K562 (cell line): ENCODE data around the gene SYNE2.

ENCODE experiments used
- ELF4 ChIP-seq: fragments of 450-650 bp; formaldehyde crosslinking; IDR thresholded peaks from 2 replicates; pipeline ENCODE4 v1.4.0; 2022; ENCODE audit warnings: missing genetic modification characterization
- LARP7 ChIP-seq: fragments of 450-650 bp; IDR thresholded peaks from 2 replicates; pipeline ENCODE4 v1.6.1; 2016
- NFE2L1 ChIP-seq: fragments of 450-650 bp; IDR thresholded peaks from 2 replicates; pipeline ENCODE4 v1.6.1; 2016; ENCODE audit warnings: missing genetic modification characterization, low read depth, mild to moderate bottlenecking, missing compliant biosample characterization, moderate library complexity, borderline replicate concordance
- POLR2A ChIP-seq: fragments of 450-650 bp; conservative IDR thresholded peaks from 2 replicates; pipeline ENCODE4 v1.6.1; 2016
- POLR2AphosphoS5 ChIP-seq: IDR thresholded peaks from 2 replicates; pipeline ENCODE4 v1.6.1; 2011; ENCODE audit warnings: mild to moderate bottlenecking, low read depth, low read length, moderate library complexity; ENCODE audit not compliant: control insufficient read depth, insufficient read depth
- TAF7 ChIP-seq: fragments of 450-650 bp; IDR thresholded peaks from 2 replicates; pipeline ENCODE4 v1.6.1; 2016; ENCODE audit warnings: missing genetic modification characterization, missing compliant biosample characterization
- TAF9B ChIP-seq: fragments of 450-650 bp; IDR thresholded peaks from 2 replicates; pipeline ENCODE4 v1.6.1; 2018; ENCODE audit warnings: mild to moderate bottlenecking; ENCODE audit not compliant: partially characterized antibody
- ZNF717 ChIP-seq: fragments of 250-450 bp; sonication (Bioruptor Pico); IDR thresholded peaks from 2 replicates; pipeline ENCODE4 v1.5.0; 2021
- TF ChIP-seq, protein P1 (sequence below), 3 experiments: IDR thresholded peaks in 2 of 3; conservative IDR thresholded peaks in 1 of 3; 2 replicates each; pipeline ENCODE4 v1.5.1; 2011 to 2012; ENCODE audit warnings: low read length in 3 of 3, mild to moderate bottlenecking in 3 of 3, control low read depth in 2 of 3, improper control_type of control experiment in 1 of 3, inconsistent platforms in 1 of 3, low read depth in 1 of 3, mixed read lengths in 1 of 3, moderate library complexity in 1 of 3; ENCODE audit not compliant: insufficient read depth in 2 of 3
- TF ChIP-seq, protein P2 (sequence below): sonication (generic); formaldehyde crosslinking; IDR thresholded peaks from 2 replicates; pipeline ENCODE4 v1.9.0; 2022; ENCODE audit warnings: mild to moderate bottlenecking, missing genetic modification reagents
- TF ChIP-seq, protein P3 (sequence below): fragments of 250-450 bp; sonication (Bioruptor Pico); IDR thresholded peaks from 2 replicates; pipeline ENCODE4 v1.8.0; 2021; ENCODE audit warnings: mild to moderate bottlenecking, moderate library complexity
- TF ChIP-seq, protein P4 (sequence below): sonication (generic); formaldehyde crosslinking; IDR thresholded peaks from 2 replicates; pipeline ENCODE4 v1.5.0; 2020; ENCODE audit warnings: missing genetic modification reagents

DNA sequence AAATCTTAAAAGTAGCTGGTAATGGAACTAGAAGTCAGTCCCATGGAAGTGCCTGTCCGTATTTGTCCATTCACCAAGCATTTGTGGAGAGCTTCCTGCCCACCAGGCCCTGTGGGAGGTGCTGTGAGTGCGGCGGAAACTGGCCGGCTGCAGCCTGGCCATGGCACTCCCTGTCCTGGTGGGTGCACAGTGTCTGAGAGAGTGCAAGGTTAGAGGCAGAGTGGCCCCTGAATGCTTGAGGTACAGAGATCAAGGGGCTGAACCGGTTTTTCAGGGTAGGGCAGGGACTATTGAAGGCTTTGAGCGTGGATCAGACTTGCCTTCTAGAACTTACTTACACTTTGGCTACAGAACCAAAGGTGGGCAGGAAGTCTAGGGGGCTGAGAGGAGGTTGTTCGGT, 348.5 kb downstream of the SYNE2 start:
- no peak for TF ChIP-seq POLR2A
- TF ChIP-seq, protein P1, sequence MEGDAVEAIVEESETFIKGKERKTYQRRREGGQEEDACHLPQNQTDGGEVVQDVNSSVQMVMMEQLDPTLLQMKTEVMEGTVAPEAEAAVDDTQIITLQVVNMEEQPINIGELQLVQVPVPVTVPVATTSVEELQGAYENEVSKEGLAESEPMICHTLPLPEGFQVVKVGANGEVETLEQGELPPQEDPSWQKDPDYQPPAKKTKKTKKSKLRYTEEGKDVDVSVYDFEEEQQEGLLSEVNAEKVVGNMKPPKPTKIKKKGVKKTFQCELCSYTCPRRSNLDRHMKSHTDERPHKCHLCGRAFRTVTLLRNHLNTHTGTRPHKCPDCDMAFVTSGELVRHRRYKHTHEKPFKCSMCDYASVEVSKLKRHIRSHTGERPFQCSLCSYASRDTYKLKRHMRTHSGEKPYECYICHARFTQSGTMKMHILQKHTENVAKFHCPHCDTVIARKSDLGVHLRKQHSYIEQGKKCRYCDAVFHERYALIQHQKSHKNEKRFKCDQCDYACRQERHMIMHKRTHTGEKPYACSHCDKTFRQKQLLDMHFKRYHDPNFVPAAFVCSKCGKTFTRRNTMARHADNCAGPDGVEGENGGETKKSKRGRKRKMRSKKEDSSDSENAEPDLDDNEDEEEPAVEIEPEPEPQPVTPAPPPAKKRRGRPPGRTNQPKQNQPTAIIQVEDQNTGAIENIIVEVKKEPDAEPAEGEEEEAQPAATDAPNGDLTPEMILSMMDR (IDR thresholded peaks at IDR 0.05 in 2 of 3, conservative IDR thresholded peaks at IDR 0.05 in 1 of 3; ENCODE audit: insufficient read depth in 2 of 3, low read depth in 1 of 3, low read length in 3 of 3): no peak
- TF ChIP-seq, protein P2, sequence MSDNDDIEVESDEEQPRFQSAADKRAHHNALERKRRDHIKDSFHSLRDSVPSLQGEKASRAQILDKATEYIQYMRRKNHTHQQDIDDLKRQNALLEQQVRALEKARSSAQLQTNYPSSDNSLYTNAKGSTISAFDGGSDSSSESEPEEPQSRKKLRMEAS (CRISPR knock-in tag): no peak
- TF ChIP-seq, protein P3, sequence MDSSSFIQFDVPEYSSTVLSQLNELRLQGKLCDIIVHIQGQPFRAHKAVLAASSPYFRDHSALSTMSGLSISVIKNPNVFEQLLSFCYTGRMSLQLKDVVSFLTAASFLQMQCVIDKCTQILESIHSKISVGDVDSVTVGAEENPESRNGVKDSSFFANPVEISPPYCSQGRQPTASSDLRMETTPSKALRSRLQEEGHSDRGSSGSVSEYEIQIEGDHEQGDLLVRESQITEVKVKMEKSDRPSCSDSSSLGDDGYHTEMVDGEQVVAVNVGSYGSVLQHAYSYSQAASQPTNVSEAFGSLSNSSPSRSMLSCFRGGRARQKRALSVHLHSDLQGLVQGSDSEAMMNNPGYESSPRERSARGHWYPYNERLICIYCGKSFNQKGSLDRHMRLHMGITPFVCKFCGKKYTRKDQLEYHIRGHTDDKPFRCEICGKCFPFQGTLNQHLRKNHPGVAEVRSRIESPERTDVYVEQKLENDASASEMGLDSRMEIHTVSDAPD (CRISPR knock-in tag): no peak
- TF ChIP-seq, protein P4, sequence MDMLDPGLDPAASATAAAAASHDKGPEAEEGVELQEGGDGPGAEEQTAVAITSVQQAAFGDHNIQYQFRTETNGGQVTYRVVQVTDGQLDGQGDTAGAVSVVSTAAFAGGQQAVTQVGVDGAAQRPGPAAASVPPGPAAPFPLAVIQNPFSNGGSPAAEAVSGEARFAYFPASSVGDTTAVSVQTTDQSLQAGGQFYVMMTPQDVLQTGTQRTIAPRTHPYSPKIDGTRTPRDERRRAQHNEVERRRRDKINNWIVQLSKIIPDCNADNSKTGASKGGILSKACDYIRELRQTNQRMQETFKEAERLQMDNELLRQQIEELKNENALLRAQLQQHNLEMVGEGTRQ (CRISPR knock-in tag): no peak
- TF ChIP-seq NFE2L1 (tag): no peak
- no peak for TF ChIP-seq TAF7 (tag)
- no peak for TF ChIP-seq ELF4 (CRISPR knock-in tag)
- no peak for TF ChIP-seq ZNF717 (CRISPR knock-in tag)
- TF ChIP-seq LARP7: no peak
- TF ChIP-seq POLR2AphosphoS5: no peak
- no peak for TF ChIP-seq TAF9B
